Memory B cell (primary cell): ENCODE results near the gene DHRSX.
A peak's percentile ranks its signal among the peaks of the same experiment; 100 is the strongest.
"Not testable (repeated sequence)": the region's sequence is repeated elsewhere in the genome, so short reads cannot be mapped to it uniquely, and the experiment has no call there.

Experiments used
- ATAC-seq: fragments of 150-1000 bp; cut with Tn5 transposase; 2 replicates; pipeline ENCODE4 v1.10.0; 2021; ENCODE audit warnings: low read depth, mild to moderate bottlenecking, moderate library complexity
- DNase-seq, 2 donors: peaks; one replicate each; pipeline ENCODE4 v3.0.0; 2022; ENCODE audit warnings: low spot score in 2 of 2
- H3K27ac Mint-ChIP-seq: one replicate; pipeline ENCODE4 v1.8.0; 2022; ENCODE audit warnings: mild to moderate bottlenecking, moderate library complexity, mixed read lengths
- H3K27me3 Mint-ChIP-seq: one replicate; pipeline ENCODE4 v1.8.0; 2022; ENCODE audit warnings: mixed read lengths
- H3K36me3 Mint-ChIP-seq: one replicate; pipeline ENCODE4 v1.8.0; 2022; ENCODE audit warnings: mild to moderate bottlenecking, mixed read lengths
- H3K4me1 Mint-ChIP-seq: one replicate; pipeline ENCODE4 v1.8.0; 2022; ENCODE audit warnings: mixed read lengths
- H3K4me3 Mint-ChIP-seq: one replicate; pipeline ENCODE4 v1.8.0; 2022; ENCODE audit warnings: mild to moderate bottlenecking, moderate library complexity, mixed read lengths
- H3K9me3 Mint-ChIP-seq: one replicate; pipeline ENCODE4 v1.8.0; 2022; ENCODE audit warnings: mixed read lengths

Gene DHRSX

GRCh38 chrX:2391869-2392606 is 108.7 kb downstream of the DHRSX start:
- DNase-seq (no peak), ATAC-seq (no peak)
- no peak overlapping the region for H3K4me3 Mint-ChIP-seq
- H3K36me3 Mint-ChIP-seq: peaks cover 46% of the 10 kb centered on the region
- no peaks in the 10 kb centered on the region for H3K27me3 Mint-ChIP-seq
- peaks cover 4% of the 10 kb centered on the region for H3K9me3 Mint-ChIP-seq
- no peaks in the 10 kb centered on the region for H3K4me1 Mint-ChIP-seq
- H3K27ac Mint-ChIP-seq: no peak overlapping the region

- DNase-seq (no peak), ATAC-seq (no peak)
- Mint-ChIP-seq H3K4me1 (no peaks in the 10 kb centered on the region), H3K4me3 (no peak overlapping the region), H3K27ac (no peak overlapping the region), H3K27me3 (no peaks in the 10 kb centered on the region), H3K9me3 (peaks cover 4% of the 10 kb centered on the region), H3K36me3 (peaks cover 43% of the 10 kb centered on the region)
These were observed 110.0 kb downstream of the DHRSX start for GRCh38 chrX:2390754-2391153.

GRCh38 chrX:2389731-2390130 is 111.0 kb downstream of the DHRSX start:
- H3K36me3 Mint-ChIP-seq: peaks cover 39% of the 10 kb centered on the region
- H3K4me1 Mint-ChIP-seq, H3K27me3 Mint-ChIP-seq, H3K4me3 Mint-ChIP-seq, DNase-seq, ATAC-seq, H3K9me3 Mint-ChIP-seq, H3K27ac Mint-ChIP-seq: not testable (repeated sequence)

- Mint-ChIP-seq H3K27ac (no peak overlapping the region), H3K4me3 (no peak overlapping the region), H3K27me3 (no peaks in the 10 kb centered on the region)
These were observed 111.5 kb downstream of the DHRSX start for GRCh38 chrX:2389324-2389723.

GRCh38 chrX:2388669-2389068 is 112.1 kb downstream of the DHRSX start:
- Mint-ChIP-seq H3K9me3 (peaks cover 4% of the 10 kb centered on the region), H3K27ac (peak overlapping the region; percentile 49)
- ATAC-seq: no peak

More at GRCh38 chrX:2389324-2389723, 111.5 kb downstream of the DHRSX start:
- Mint-ChIP-seq H3K36me3 (peaks cover 37% of the 10 kb centered on the region), H3K9me3 (peaks cover 4% of the 10 kb centered on the region), H3K4me1 (no peaks in the 10 kb centered on the region)
- ATAC-seq (no peak), DNase-seq (no peak)

GRCh38 chrX:2387614-2388239 is 113.0 kb downstream of the DHRSX start:
- peaks cover 4% of the 10 kb centered on the region for H3K9me3 Mint-ChIP-seq
- H3K4me1 Mint-ChIP-seq: no peaks in the 10 kb centered on the region
- ATAC-seq (no peak), DNase-seq (no peak)
- peaks cover 28% of the 10 kb centered on the region for H3K36me3 Mint-ChIP-seq
- no peak overlapping the region for H3K4me3 Mint-ChIP-seq
- no peaks in the 10 kb centered on the region for H3K27me3 Mint-ChIP-seq
- no peak overlapping the region for H3K27ac Mint-ChIP-seq

More at GRCh38 chrX:2388669-2389068, 112.1 kb downstream of the DHRSX start:
- no peak for DNase-seq
- no peak overlapping the region for H3K4me3 Mint-ChIP-seq
- peaks cover 31% of the 10 kb centered on the region for H3K36me3 Mint-ChIP-seq
- H3K27me3 Mint-ChIP-seq: no peaks in the 10 kb centered on the region
- H3K4me1 Mint-ChIP-seq: no peaks in the 10 kb centered on the region

GRCh38 chrX:2385224-2385623 is 115.6 kb downstream of the DHRSX start:
- Mint-ChIP-seq H3K9me3 (no peaks in the 10 kb centered on the region), H3K27ac (no peak overlapping the region), H3K4me1 (no peaks in the 10 kb centered on the region), H3K27me3 (no peaks in the 10 kb centered on the region), H3K36me3 (peaks cover 16% of the 10 kb centered on the region), H3K4me3 (no peak overlapping the region)
- DNase-seq: no peak
- ATAC-seq: no peak

- no peak overlapping the region for H3K27ac Mint-ChIP-seq
- no peak for ATAC-seq
- H3K4me3 Mint-ChIP-seq: no peak overlapping the region
- no peaks in the 10 kb centered on the region for H3K27me3 Mint-ChIP-seq
- H3K4me1 Mint-ChIP-seq: no peaks in the 10 kb centered on the region
- peaks cover 18% of the 10 kb centered on the region for H3K36me3 Mint-ChIP-seq
- no peaks in the 10 kb centered on the region for H3K9me3 Mint-ChIP-seq
- DNase-seq: no peak
These were observed 116.3 kb downstream of the DHRSX start for GRCh38 chrX:2384486-2384885.

GRCh38 chrX:2383735-2384134 is 117.0 kb downstream of the DHRSX start:
- Mint-ChIP-seq H3K4me3 (no peak overlapping the region), H3K9me3 (no peaks in the 10 kb centered on the region), H3K4me1 (no peaks in the 10 kb centered on the region), H3K27ac (no peak overlapping the region), H3K36me3 (peaks cover 14% of the 10 kb centered on the region), H3K27me3 (no peaks in the 10 kb centered on the region)
- no peak for DNase-seq
- ATAC-seq: no peak

- peaks cover 11% of the 10 kb centered on the region for H3K36me3 Mint-ChIP-seq
- no peaks in the 10 kb centered on the region for H3K27me3 Mint-ChIP-seq
- H3K4me3 Mint-ChIP-seq: no peak overlapping the region
- H3K9me3 Mint-ChIP-seq: no peaks in the 10 kb centered on the region
- H3K27ac Mint-ChIP-seq: no peak overlapping the region
- no peak for ATAC-seq
- no peaks in the 10 kb centered on the region for H3K4me1 Mint-ChIP-seq
- DNase-seq: no peak
These were observed 117.6 kb downstream of the DHRSX start for GRCh38 chrX:2383144-2383543.

GRCh38 chrX:2382433-2383048 is 118.2 kb downstream of the DHRSX start:
- H3K27ac Mint-ChIP-seq, DNase-seq, ATAC-seq, H3K27me3 Mint-ChIP-seq, H3K4me1 Mint-ChIP-seq, H3K36me3 Mint-ChIP-seq, H3K4me3 Mint-ChIP-seq, H3K9me3 Mint-ChIP-seq: not testable (repeated sequence)

GRCh38 chrX:2376166-2376565 is 124.6 kb downstream of the DHRSX start:
- Mint-ChIP-seq H3K4me1 (peaks cover 5% of the 10 kb centered on the region), H3K9me3 (no peaks in the 10 kb centered on the region), H3K4me3 (no peak overlapping the region), H3K36me3 (peaks cover 19% of the 10 kb centered on the region), H3K27ac (no peak overlapping the region), H3K27me3 (no peaks in the 10 kb centered on the region)
- no peak for ATAC-seq
- DNase-seq: no peak

GRCh38 chrX:2374086-2374485 is 126.7 kb downstream of the DHRSX start:
- ATAC-seq (no peak), DNase-seq (no peak)
- Mint-ChIP-seq H3K27me3 (no peaks in the 10 kb centered on the region), H3K36me3 (peaks cover 21% of the 10 kb centered on the region), H3K9me3 (no peaks in the 10 kb centered on the region), H3K4me1 (peaks cover 6% of the 10 kb centered on the region), H3K27ac (peak overlapping the region; percentile 6), H3K4me3 (no peak overlapping the region)

- H3K27ac Mint-ChIP-seq: peak overlapping the region; percentile 6
- H3K4me1 Mint-ChIP-seq: peaks cover 6% of the 10 kb centered on the region
- H3K9me3 Mint-ChIP-seq: no peaks in the 10 kb centered on the region
- H3K27me3 Mint-ChIP-seq: no peaks in the 10 kb centered on the region
- H3K36me3 Mint-ChIP-seq: peaks cover 21% of the 10 kb centered on the region
- DNase-seq (no peak), ATAC-seq (no peak)
- H3K4me3 Mint-ChIP-seq: no peak overlapping the region
These were observed 127.2 kb downstream of the DHRSX start for GRCh38 chrX:2373615-2374014.
